HG03060 (cell line): ENCODE data around the gene MTIF3.

Experiments
- ATAC-seq: cut with Tn5 transposase; IDR thresholded peaks from one replicate; pipeline ENCODE4 v1.9.1; 2021; ENCODE audit warnings: low read depth, moderate number of reproducible peaks; ENCODE audit not compliant: unreplicated experiment

The MTIF3 gene

DNA sequence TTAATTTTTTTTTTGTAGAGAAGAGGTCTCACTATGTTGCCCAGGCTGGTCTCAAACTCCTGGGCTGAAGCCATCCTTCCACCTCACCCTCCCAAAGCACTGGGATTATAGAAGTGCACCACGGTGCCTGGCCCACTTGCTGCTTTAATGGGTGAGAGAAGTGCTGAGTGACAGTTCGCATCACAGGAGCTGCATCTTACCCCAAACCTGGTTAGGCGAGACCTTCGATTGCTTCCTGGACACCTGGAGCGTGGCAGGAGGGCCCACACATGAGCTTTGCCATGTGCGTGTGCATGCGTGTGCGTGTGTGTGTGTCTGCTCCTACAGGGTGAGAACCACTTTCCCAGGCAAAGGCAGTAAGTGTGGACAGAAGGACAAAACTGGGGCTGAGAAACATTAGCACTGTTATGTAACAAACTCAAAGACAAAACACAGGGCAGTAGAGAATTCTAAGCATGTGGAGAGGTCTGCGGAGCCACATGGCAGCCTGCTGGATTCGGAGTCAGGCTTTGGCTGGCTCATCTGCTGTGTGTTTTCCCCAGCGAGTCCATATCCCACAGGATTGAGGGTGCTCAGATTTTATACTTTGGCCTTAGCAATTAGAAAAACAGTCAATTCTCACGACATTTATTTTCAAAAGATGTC, 11.7 kb upstream of the MTIF3 start:
- no peak for ATAC-seq

- ATAC-seq: no peak
These were observed 5.0 kb upstream of the MTIF3 start for GRCh38 chr13:27455331-27455855.

GRCh38 chr13:27450921-27451471, 632 bp upstream of the MTIF3 start:
- no peak for ATAC-seq

DNA sequence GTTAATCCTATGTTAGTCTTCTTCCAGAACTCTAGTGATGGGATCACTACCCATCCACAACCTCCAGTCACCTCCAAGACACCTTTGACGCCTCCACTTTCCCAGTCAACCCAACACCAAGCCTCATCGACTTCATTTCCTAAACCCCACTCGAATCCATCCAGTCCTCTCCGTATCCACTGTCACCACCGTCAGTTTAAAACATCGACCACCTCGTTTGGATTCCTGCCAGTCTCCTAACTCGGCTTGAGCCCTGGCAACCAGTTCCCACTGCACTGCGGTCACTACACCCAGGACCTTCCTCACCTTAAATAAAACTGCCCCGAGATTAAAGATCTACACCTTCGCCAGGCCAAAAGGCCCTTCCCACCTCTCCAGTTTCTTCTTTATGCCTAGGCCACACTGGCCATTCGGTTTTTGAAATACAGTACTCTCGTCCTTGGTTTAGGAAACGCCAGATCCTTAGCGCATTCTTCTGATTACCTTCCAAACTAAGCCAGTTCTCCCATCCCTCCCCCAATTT, 1.2 kb downstream of the MTIF3 start:
- no peak for ATAC-seq

GRCh38 chr13:27448308-27448707, 2.1 kb downstream of the MTIF3 start:
- no peak for ATAC-seq

DNA sequence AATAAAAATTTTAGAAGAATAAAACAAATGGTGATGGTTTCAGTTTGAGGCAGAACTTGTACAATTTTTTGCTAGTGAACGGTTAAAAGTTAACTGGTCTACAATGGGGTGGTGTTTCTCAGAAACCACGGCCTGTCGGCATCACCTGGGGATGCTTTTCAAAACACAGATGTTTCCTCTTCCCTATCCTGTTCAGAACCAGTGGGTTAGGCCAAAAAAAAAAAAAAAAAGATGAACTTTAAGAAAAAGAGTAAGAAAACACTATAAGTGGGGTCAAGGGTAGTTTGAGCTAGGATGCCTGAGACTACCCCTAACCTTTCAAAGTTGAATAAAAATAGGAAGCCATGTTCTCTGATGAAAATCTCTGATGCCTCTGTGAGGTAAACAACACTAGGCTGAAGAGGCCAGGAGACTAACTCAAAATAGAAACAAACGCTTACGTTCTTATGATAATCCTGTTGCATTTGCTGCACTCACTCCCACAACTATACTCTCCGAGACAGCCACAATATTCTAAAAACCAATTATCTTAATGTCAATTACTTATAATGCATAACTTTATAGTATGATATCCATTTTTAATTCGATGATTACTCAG, 3.3 kb downstream of the MTIF3 start:
- ATAC-seq: no peak

GRCh38 chr13:27442797-27443196, 7.6 kb downstream of the MTIF3 start:
- no peak for ATAC-seq

DNA sequence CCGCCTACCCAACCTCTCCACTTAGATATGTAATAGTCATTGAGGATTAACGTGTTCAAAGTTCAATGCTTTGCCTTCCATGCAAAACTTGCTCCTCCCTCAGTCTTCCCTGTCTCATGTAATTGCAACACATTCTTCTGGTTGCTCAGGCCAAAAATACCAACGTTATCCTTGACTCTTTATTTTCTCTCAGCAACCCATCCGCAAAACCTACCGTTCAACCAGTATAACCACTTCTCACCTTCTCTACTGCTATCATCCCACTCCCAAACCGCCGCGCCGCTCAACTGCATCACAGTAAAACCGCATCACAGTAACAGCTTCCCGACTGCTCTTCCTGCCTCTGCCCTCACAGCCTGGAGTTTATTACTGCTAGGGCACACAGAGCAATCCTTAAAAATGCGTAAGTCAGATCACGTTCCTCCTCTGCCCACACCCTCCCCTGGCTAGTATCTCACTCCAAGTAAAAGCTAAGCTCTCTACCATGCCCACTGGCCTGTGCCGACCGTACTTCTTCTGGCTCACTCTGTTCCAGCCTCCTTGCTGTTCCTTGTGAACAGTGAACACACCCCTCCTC, 8.2 kb downstream of the MTIF3 start:
- ATAC-seq: no peak

DNA sequence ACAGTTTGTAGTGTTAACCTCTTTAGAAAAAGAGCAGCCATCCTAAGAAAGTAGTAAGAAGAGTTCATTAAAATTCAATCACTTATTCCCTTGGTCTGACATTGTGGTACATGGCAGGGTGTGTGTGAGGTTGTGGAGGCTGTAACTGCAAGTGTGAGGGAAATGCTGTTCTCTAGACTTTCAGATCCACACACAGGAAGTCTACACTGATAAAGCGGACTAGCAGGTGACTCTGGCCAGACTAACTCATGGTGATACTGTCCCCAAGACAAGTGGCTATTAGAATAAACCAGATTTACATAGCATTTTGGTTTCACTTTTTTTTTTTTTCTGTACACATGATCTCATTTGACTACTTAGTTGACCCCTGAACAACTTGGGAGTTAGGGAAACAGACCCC, 10.0 kb downstream of the MTIF3 start:
- no peak for ATAC-seq

GRCh38 chr13:27437126-27437525, 13.2 kb downstream of the MTIF3 start:
- ATAC-seq: no peak

GRCh38 chr13:27432611-27433210, 17.7 kb downstream of the MTIF3 start:
- ATAC-seq: no peak

DNA sequence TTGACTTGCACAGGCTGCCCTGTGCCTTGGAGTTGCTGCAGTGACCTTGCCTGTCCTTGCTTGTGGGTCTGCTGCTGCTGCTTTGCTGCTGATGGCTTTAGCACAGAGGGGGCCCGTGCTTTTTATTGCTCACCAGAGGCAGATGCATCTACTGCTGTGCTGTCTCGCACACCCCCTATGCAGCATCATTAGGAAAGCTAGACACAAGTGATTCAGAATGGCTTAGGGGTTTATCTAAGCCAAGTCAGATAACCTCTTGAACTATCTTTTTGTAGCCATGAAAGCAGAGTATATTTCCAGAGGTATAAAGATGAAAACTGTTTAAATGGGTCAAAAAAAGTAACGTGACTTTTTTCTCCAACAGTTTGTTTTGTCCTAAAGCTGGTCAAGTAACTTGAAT, 18.2 kb downstream of the MTIF3 start:
- no peak for ATAC-seq

DNA sequence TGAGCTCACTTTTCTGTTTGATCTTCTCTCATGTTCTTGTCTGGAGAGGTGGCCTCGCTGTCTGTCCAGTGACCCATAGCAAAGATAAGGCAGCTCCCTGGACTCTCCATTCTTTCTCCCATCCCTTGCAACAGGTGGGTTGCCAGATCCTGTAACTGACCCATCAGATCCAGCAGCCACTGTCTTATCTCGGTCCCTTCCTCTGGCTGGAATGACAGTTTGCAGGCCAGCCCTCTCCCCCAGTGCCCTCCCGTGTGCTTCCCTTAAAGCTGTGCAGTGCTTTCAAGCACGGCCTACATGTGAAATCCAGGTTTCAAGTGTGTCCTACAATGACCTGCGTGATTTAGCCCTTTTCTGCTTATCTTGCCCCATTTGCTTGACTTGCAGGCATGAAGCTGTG, 22.2 kb downstream of the MTIF3 start:
- no peak for ATAC-seq

DNA sequence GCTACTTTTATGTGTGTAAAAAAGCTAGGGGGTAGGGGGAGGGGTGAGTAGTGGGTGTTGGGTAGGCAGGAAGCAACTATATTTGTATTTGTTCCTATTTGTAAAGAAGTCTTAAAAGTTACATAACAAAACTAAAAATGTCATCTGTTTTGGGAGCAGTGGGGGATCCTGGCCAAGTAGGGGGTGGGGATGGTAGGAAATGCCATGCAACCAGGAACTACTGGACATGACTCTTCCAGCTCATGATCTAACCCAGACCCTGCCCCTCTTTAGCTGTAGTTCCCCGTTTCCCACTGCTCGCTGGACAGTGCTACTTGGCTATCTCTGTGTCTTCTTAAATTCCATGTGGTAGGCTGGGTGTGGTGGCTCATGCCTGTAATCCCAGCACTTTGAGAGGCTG, 22.7 kb downstream of the MTIF3 start:
- ATAC-seq: no peak

- ATAC-seq: peak; percentile 73
These were observed 24.3 kb downstream of the MTIF3 start for GRCh38 chr13:27425918-27426630.

GRCh38 chr13:27425158-27425917, 25.0 kb downstream of the MTIF3 start:
- no peak for ATAC-seq

DNA sequence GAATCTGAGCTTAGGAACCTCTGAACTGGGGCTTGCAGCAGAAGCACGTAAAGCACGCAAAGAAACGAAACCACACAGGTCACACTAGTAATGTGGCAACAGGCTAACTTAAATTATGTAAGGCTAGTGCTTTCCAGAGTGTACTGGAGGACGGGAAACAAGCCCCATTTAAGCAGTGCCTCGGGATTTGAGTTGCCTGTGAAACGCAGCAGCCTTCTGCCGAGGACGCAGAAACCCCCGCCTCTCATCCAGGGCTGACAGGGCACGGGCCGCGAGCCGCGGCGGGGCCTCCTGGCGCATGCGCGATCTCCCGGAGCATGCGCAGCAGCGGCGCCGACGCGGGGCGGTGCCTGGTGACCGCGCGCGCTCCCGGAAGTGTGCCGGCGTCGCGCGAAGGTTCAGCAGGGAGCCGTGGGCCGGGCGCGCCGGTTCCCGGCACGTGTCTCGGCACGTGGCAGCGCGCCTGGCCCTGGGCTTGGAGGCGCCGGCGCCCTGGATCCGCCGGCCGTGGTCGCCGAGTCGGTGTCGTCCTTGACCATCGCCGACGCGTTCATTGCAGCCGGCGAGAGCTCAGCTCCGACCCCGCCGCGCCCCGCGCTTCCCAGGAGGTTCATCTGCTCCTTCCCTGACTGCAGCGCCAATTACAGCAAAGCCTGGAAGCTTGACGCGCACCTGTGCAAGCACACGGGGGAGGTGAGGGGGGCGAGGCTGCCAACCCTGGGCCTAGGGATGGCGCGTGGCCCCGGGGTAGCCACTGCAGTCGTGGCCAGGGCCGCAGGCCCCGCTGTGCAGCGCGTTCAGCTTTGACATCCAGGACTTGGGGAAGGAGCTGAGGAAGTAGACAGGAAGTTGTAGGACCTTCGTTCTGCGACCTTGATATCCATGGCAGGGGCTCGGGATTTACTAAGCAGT, 25.9 kb downstream of the MTIF3 start, which contains the start of gene GTF3A:
GTF3A (plus strand) TSS at position 374 of the 912 bp plus-strand sequence.
- peak; percentile 38 for ATAC-seq

DNA sequence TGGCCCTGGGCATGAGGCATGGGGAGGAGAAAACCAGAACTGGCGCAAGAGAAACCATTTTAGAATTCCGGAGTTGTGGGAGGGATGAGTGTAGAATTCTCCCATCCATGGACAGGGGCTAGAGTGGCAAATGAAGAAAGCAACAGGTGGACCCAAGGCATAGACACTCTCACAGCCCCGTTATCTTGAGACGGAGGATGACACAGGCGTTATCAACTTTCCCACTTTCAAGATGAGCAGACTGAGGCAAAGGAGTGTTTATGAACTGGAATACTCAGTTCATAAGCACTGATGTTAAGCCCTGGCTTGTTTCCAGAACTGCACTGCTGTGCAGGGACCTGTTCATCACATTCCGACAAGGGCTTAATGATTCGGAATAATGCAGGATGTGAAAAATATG, 27.0 kb downstream of the MTIF3 start:
- ATAC-seq: no peak
